Measurements from ENCODE around the gene TRPM6. TPM values are rescaled to one million over a fixed set of nuclear protein-coding genes. Genes with fewer than 3 reads are reported as not detected.
A peak's percentile ranks its signal among the peaks of the same experiment; 100 is the strongest.
"Not testable (repeated sequence)": the region's sequence is repeated elsewhere in the genome, so short reads cannot be mapped to it uniquely, and the experiment has no call there.

Gene TRPM6
- total and polyA plus RNA-seq, 8 donors = 0.43 to 3.8 (median 0.74) TPM

GRCh38 chr9:74920944-74921626 lies 33.4 kb upstream of the TRPM6 start:
- ATAC-seq (no peak), DNase-seq (no peak)
- no peaks in the 10 kb centered on the region for H3K36me3 ChIP-seq
- no peak overlapping the region for H3K4me3 ChIP-seq
- no peaks in the 10 kb centered on the region for H3K4me1 ChIP-seq
- intact Hi-C loops (cut with DNase I) = no loop called here
- no peaks in the 10 kb centered on the region for H3K27me3 ChIP-seq
- no peak overlapping the region for H3K27ac ChIP-seq
- TF ChIP-seq CTCF (IDR thresholded peaks at IDR 0.05) = no peak
- no peaks in the 10 kb centered on the region for H3K9me3 ChIP-seq

GRCh38 chr9:74910036-74910435 lies 22.3 kb upstream of the TRPM6 start:
- Histone ChIP-seq H3K9me3 (peaks cover 0 to 15% of the 10 kb centered on the region in 2 donors), H3K27me3 (no peaks in the 10 kb centered on the region), H3K4me3 (no peak overlapping the region), H3K27ac (no peak overlapping the region), H3K36me3 (no peaks in the 10 kb centered on the region), H3K4me1 (no peaks in the 10 kb centered on the region)
- TF ChIP-seq CTCF (IDR thresholded peaks at IDR 0.05) = no peak
- DNase-seq (no peak), ATAC-seq (no peak)
- intact Hi-C loops (cut with DNase I) = no loop called here

GRCh38 chr9:74908665-74909064 lies 20.9 kb upstream of the TRPM6 start:
- H3K27me3 ChIP-seq = no peaks in the 10 kb centered on the region
- no peaks in the 10 kb centered on the region for H3K4me1 ChIP-seq
- DNase-seq (no peak), ATAC-seq (no peak)
- no peak overlapping the region for H3K27ac ChIP-seq
- no peak for TF ChIP-seq CTCF (IDR thresholded peaks at IDR 0.05)
- no peaks in the 10 kb centered on the region for H3K36me3 ChIP-seq
- H3K9me3 ChIP-seq = peaks cover 0 to 15% of the 10 kb centered on the region in 2 donors
- no peak overlapping the region for H3K4me3 ChIP-seq
- intact Hi-C loops (cut with DNase I) = no loop called here

GRCh38 chr9:74907085-74907484 lies 19.4 kb upstream of the TRPM6 start:
- TF ChIP-seq CTCF (IDR thresholded peaks at IDR 0.05) = no peak
- DNase-seq (no peak), ATAC-seq (peak; percentile 64)
- H3K36me3 ChIP-seq = no peaks in the 10 kb centered on the region
- no peaks in the 10 kb centered on the region for H3K27me3 ChIP-seq
- no peaks in the 10 kb centered on the region for H3K4me1 ChIP-seq
- peaks cover 0 to 8% of the 10 kb centered on the region in 2 donors for H3K9me3 ChIP-seq
- no peak overlapping the region for H3K4me3 ChIP-seq
- intact Hi-C loops (cut with DNase I) = no loop called here
- no peak overlapping the region for H3K27ac ChIP-seq

GRCh38 chr9:74901001-74901400 lies 13.3 kb upstream of the TRPM6 start:
- no peaks in the 10 kb centered on the region for H3K9me3 ChIP-seq
- H3K27me3 ChIP-seq = no peaks in the 10 kb centered on the region
- DNase-seq = no peak
- no peak overlapping the region for H3K27ac ChIP-seq
- TF ChIP-seq CTCF (IDR thresholded peaks at IDR 0.05) = no peak
- H3K4me1 ChIP-seq = no peaks in the 10 kb centered on the region
- intact Hi-C loops (cut with DNase I) = no loop called here
- no peaks in the 10 kb centered on the region for H3K36me3 ChIP-seq
- H3K4me3 ChIP-seq = no peak overlapping the region
- ATAC-seq = no peak

- DNase-seq, H3K4me3 ChIP-seq, H3K27ac ChIP-seq, H3K27me3 ChIP-seq, H3K9me3 ChIP-seq, H3K36me3 ChIP-seq, ATAC-seq: not testable (repeated sequence)
- H3K4me1 ChIP-seq = peaks cover 0 to 13% of the 10 kb centered on the region in 2 donors
- intact Hi-C loops (cut with DNase I) = loop anchor here in 1 of 2 donors (10.0 kb wide), 1 partner anchor 64 kb away; no protein-coding TSS in a partner anchor
Observed at GRCh38 chr9:74888449-74888848, 728 bp upstream of the TRPM6 start.

All from left lung (tissue), 10 donors.